ENCODE results near the gene ARHGEF38.

DNA sequence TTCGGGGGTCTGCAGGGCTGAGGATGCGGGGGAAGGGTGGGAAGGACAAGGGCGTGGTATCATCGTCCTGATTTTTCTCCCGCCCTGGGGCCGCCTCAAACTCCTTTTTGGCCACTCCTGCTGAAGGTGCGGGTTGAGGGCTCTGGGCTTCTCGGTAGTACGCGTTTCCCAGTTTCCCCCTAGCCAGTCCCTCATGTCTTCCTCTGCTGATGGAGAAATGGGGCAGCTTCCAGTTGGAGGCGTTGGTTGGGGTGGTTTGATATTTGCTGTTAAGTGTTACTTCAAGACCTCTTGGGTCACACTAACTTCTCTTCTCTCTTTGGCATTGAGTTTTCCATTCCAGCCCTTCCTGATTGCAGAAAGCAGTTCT is 156.6 kb downstream of the ARHGEF38 start:
- no peak for TF ChIP-seq POLR2A (IDR thresholded peaks at IDR 0.05)
- TF ChIP-seq, protein P1, sequence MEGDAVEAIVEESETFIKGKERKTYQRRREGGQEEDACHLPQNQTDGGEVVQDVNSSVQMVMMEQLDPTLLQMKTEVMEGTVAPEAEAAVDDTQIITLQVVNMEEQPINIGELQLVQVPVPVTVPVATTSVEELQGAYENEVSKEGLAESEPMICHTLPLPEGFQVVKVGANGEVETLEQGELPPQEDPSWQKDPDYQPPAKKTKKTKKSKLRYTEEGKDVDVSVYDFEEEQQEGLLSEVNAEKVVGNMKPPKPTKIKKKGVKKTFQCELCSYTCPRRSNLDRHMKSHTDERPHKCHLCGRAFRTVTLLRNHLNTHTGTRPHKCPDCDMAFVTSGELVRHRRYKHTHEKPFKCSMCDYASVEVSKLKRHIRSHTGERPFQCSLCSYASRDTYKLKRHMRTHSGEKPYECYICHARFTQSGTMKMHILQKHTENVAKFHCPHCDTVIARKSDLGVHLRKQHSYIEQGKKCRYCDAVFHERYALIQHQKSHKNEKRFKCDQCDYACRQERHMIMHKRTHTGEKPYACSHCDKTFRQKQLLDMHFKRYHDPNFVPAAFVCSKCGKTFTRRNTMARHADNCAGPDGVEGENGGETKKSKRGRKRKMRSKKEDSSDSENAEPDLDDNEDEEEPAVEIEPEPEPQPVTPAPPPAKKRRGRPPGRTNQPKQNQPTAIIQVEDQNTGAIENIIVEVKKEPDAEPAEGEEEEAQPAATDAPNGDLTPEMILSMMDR (IDR thresholded peaks at IDR 0.05): no peak

Measured in body of pancreas (tissue), 4 donors.